NCI-H1092 treated with DMSO at 0.1 percent for 48 hours (cell line): ENCODE data around the gene PAN3.

Source experiments
- DNase-seq: peaks from one replicate; lab custom pipeline; 2025; lab: John Stamatoyannopoulos, UW

Gene PAN3

GRCh38 chr13:28301839-28302238 is 163.5 kb downstream of the PAN3 start:
- no peak for DNase-seq

- DNase-seq, result no peak
Measured at GRCh38 chr13:28306325-28306724, 168.0 kb downstream of the PAN3 start.

- no peak for DNase-seq
Measured at GRCh38 chr13:28313579-28313978, 175.2 kb downstream of the PAN3 start.

GRCh38 chr13:28314879-28315278 is 176.5 kb downstream of the PAN3 start:
- DNase-seq, result no peak

GRCh38 chr13:28316129-28316528 is 177.8 kb downstream of the PAN3 start:
- DNase-seq, result no peak

GRCh38 chr13:28316836-28317235 is 178.5 kb downstream of the PAN3 start:
- DNase-seq, result no peak

- DNase-seq, result peak; percentile 4
Measured at GRCh38 chr13:28318496-28318895, 180.2 kb downstream of the PAN3 start.

- no peak for DNase-seq
Measured at GRCh38 chr13:28319528-28319927, 181.2 kb downstream of the PAN3 start.

GRCh38 chr13:28320209-28320608 is 181.9 kb downstream of the PAN3 start:
- no peak for DNase-seq

GRCh38 chr13:28320884-28321574 is 182.7 kb downstream of the PAN3 start:
- DNase-seq, result peak; percentile 10

- no peak for DNase-seq
Measured at GRCh38 chr13:28321756-28322155, 183.4 kb downstream of the PAN3 start.

- DNase-seq, result no peak
Measured at GRCh38 chr13:28322256-28322905, 184.0 kb downstream of the PAN3 start.

GRCh38 chr13:28324181-28324789 is 185.9 kb downstream of the PAN3 start:
- peak; percentile 44 for DNase-seq

GRCh38 chr13:28325022-28325421 is 186.7 kb downstream of the PAN3 start:
- no peak for DNase-seq

- DNase-seq, result no peak
Measured at GRCh38 chr13:28326056-28326455, 187.7 kb downstream of the PAN3 start.

- no peak for DNase-seq
Measured at GRCh38 chr13:28327373-28328270, 189.3 kb downstream of the PAN3 start.

GRCh38 chr13:28328271-28328607 is 189.9 kb downstream of the PAN3 start:
- DNase-seq, result no peak

- no peak for DNase-seq
Measured at GRCh38 chr13:28329395-28330158, 191.2 kb downstream of the PAN3 start.

GRCh38 chr13:28333204-28333881 is 195.0 kb downstream of the PAN3 start:
- no peak for DNase-seq

- DNase-seq, result no peak
Measured at GRCh38 chr13:28336193-28336657, 197.9 kb downstream of the PAN3 start.
